Adrenal gland (tissue), 12 donors: ENCODE results near the gene GLP2R. TPM values are rescaled to one million over a fixed set of nuclear protein-coding genes. Genes with fewer than 3 reads are reported as not detected.

Source experiments
- DNase-seq, 7 donors: peaks; one replicate each; pipeline ENCODE4 v3.0.0-alpha.2; 2019 to 2020
- H3K27ac ChIP-seq, 5 donors: fragments of 200-600 bp; sonication (generic) in 4 of 5; 1 replicate in 3 of 5; 2 replicates in 2 of 5; pipeline versions ENCODE4 v1.5.1 to v1.8.0; 2016 to 2020; ENCODE audit warnings: mild to moderate bottlenecking in 1 of 5
- H3K27me3 ChIP-seq: fragments of 200-600 bp; 2 replicates; pipeline ENCODE4 v1.8.0; 2021
- H3K36me3 ChIP-seq, 2 donors: fragments of 200-600 bp; replicated peaks in 1 of 2; 1 replicate in 1 of 2; 2 replicates in 1 of 2; pipeline versions ENCODE4 v1.5.1 to v1.8.0; 2018 to 2022
- H3K4me1 ChIP-seq, 2 donors: fragments of 200-600 bp; replicated peaks in 1 of 2; 1 replicate in 1 of 2; 2 replicates in 1 of 2; pipeline versions ENCODE4 v1.5.1 to v1.8.0; 2018 to 2021
- H3K4me3 ChIP-seq, 4 donors: fragments of 200-600 bp; sonication (generic) in 3 of 4; one replicate each; pipeline ENCODE4 v1.5.1; 2016 to 2018
- H3K9me3 ChIP-seq, 3 donors: fragments of 200-600 bp; sonication (generic) in 1 of 3; replicated peaks in 1 of 3; 1 replicate in 2 of 3; 2 replicates in 1 of 3; pipeline versions ENCODE4 v1.5.1 to v1.8.0; 2016 to 2021
- POLR2A ChIP-seq, 2 donors: fragments of 450-650 bp; IDR thresholded peaks; one replicate each; pipeline ENCODE4 v1.6.1; 2017; ENCODE audit warnings: antibody characterized with exemption in 2 of 2, mild to moderate bottlenecking in 2 of 2, moderate library complexity in 1 of 2
- WGBS, 4 donors: extraction: QIAGEN DNeasy Blood & Tissue Kit in 2 of 4; methylation state at CpG; one replicate each; pipeline versions ENCODE4 v1.1.5 to v1.1.7; 2013 to 2017; 5-methylcytosine and 5-hydroxymethylcytosine counted together
- intact Hi-C, 2 donors: fragments of 100-400 bp; cut with DNase I; formaldehyde crosslinking; loops; one replicate each; pipeline versions ENCODE4 v1.14.1 to v1.15.0; 2022 to 2023
- polyA plus RNA-seq, 3 donors: library from polyadenylated mRNA; stranded (reverse); fragments of 200-250 nt in 2 of 3; fragments of 350-450 nt in 1 of 3; fragmentation: Illumina TruSeq in 1 of 3; extraction: RNeasy Lipid Tissue Mini Kit (QIAGEN cat#74804) in 1 of 3; gene quantifications; one replicate each; pipeline ENCODE4 v1.2.3, GENCODE V29; 2013 to 2014
- total RNA-seq, 9 donors: library from RNA; depleted of rRNA in 4 of 9; stranded (reverse); fragments of >200 nt in 4 of 9; fragments of 120-200 nt in 1 of 9; fragmentation: NEBNext Ultra II Directional in 1 of 9; extraction: Animal tissue kit (Norgen Biotek cat#: 25700) in 1 of 9; gene quantifications; one replicate each; pipeline versions ENCODE4 v1.1.0 to v1.2.4, GENCODE V29; 2013 to 2023
- TF ChIP-seq, protein P1 (sequence below), 6 experiments: fragments of 450-650 bp in 4 of 6; fragments of 200-600 bp in 2 of 6; sonication (generic) in 1 of 6; IDR thresholded peaks; 1 replicate in 5 of 6; 2 replicates in 1 of 6; pipeline versions ENCODE4 v1.5.1 to v1.8.0; 2016 to 2021; ENCODE audit warnings: antibody characterized with exemption in 6 of 6, mild to moderate bottlenecking in 2 of 6, moderate library complexity in 1 of 6
- donor health status: healthy with polysubstance abuse.
- donor health status: Bipolar disorder and iron deficiency.
- donor health status: DM: yes; HTN: yes; CAD: no.
- donor health status: DM: no; HTN: no; CAD: no.
- donor health status: DM: no; HTN: no; CAD: no.
- donor health status: DM: yes; HTN: yes; CAD: no.

GLP2R gene
- total and polyA plus RNA-seq, 12 donors = 0.07 to 1.2 (median 0.35) TPM; not detected in 1

- intact Hi-C loops = no loop called here
- whole genome bisulfite sequencing, 4 donors = 66 to 82% (median 80%) methylated on average over 8 of the region's 8 CpGs
Observed at GRCh38 chr17:9878786-9879525, 53.2 kb downstream of the GLP2R start.

DNA sequence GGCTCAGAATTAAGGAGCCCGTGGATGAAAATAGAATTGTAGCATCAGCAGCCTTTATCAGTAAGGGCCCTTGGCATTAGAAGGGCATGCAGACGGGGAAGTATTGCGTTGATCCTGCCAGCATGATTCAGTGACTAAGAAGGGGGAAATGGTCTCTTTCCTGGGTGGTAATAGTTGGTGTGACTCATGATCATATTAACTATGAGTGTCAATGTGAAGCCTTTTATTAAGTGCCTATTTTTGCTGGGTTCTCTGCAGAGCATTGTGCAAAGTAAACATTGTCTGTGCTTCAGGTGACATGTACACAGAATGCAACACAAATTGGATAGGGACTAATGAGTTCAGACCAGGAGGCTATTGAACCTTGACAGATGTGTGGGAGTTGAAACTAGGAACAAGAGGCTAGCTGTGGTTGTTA, 54.9 kb downstream of the GLP2R start:
- Histone ChIP-seq H3K27ac (no peak overlapping the region), H3K4me3 (no peak overlapping the region), H3K4me1 (no peaks in the 10 kb centered on the region), H3K27me3 (no peaks in the 10 kb centered on the region), H3K36me3 (no peaks in the 10 kb centered on the region), H3K9me3 (peaks cover 0 to 11% (median 0%) of the 10 kb centered on the region in 3 donors)
- DNase-seq = peak in 2 of 7 donors; percentile 33 to 46
- WGBS, 4 donors = 50 to 67% (median 66%) methylated on average over 3 of the region's 3 CpGs
- no peak for TF ChIP-seq POLR2A (IDR thresholded peaks at IDR 0.05)
- TF ChIP-seq, protein P1, sequence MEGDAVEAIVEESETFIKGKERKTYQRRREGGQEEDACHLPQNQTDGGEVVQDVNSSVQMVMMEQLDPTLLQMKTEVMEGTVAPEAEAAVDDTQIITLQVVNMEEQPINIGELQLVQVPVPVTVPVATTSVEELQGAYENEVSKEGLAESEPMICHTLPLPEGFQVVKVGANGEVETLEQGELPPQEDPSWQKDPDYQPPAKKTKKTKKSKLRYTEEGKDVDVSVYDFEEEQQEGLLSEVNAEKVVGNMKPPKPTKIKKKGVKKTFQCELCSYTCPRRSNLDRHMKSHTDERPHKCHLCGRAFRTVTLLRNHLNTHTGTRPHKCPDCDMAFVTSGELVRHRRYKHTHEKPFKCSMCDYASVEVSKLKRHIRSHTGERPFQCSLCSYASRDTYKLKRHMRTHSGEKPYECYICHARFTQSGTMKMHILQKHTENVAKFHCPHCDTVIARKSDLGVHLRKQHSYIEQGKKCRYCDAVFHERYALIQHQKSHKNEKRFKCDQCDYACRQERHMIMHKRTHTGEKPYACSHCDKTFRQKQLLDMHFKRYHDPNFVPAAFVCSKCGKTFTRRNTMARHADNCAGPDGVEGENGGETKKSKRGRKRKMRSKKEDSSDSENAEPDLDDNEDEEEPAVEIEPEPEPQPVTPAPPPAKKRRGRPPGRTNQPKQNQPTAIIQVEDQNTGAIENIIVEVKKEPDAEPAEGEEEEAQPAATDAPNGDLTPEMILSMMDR (IDR thresholded peaks at IDR 0.05) = no peak
- intact Hi-C loops = no loop called here

More at GRCh38 chr17:9878786-9879525, 53.2 kb downstream of the GLP2R start:
- H3K27ac ChIP-seq = no peak overlapping the region
- H3K4me1 ChIP-seq = no peaks in the 10 kb centered on the region
- peaks cover 0 to 9% (median 0%) of the 10 kb centered on the region in 3 donors for H3K9me3 ChIP-seq
- H3K36me3 ChIP-seq = no peaks in the 10 kb centered on the region
- no peak for TF ChIP-seq POLR2A (IDR thresholded peaks at IDR 0.05)
- TF ChIP-seq, protein P1 (IDR thresholded peaks at IDR 0.05) = no peak
- H3K4me3 ChIP-seq = no peak overlapping the region
- DNase-seq = no peak
- no peaks in the 10 kb centered on the region for H3K27me3 ChIP-seq

DNA sequence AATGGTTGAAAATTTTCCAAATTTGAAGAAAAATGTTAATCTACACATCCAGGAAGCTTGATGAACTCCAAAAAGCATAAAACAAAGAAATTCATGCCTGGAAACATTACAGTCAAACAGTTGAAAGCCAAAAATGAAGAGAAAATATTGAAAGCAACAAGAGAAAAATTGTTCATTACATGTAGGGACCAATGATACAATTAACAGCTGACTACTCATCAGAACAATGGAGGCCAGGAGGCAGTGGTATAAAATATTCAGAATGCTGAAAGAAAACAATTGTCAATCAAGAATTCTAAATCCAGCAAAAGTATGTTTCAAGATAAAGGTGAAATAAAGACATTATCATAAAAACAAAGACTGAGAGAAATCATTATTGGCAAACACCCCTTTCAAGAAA, 57.7 kb downstream of the GLP2R start:
- intact Hi-C loops = no loop called here
- Histone ChIP-seq H3K36me3 (no peaks in the 10 kb centered on the region), H3K27ac (no peak overlapping the region), H3K27me3 (no peaks in the 10 kb centered on the region), H3K9me3 (peaks cover 0 to 11% (median 0%) of the 10 kb centered on the region in 3 donors), H3K4me1 (no peaks in the 10 kb centered on the region), H3K4me3 (no peak overlapping the region)
- TF ChIP-seq, protein P1 (IDR thresholded peaks at IDR 0.05) = no peak
- no peak for TF ChIP-seq POLR2A (IDR thresholded peaks at IDR 0.05)
- DNase-seq = no peak

DNA sequence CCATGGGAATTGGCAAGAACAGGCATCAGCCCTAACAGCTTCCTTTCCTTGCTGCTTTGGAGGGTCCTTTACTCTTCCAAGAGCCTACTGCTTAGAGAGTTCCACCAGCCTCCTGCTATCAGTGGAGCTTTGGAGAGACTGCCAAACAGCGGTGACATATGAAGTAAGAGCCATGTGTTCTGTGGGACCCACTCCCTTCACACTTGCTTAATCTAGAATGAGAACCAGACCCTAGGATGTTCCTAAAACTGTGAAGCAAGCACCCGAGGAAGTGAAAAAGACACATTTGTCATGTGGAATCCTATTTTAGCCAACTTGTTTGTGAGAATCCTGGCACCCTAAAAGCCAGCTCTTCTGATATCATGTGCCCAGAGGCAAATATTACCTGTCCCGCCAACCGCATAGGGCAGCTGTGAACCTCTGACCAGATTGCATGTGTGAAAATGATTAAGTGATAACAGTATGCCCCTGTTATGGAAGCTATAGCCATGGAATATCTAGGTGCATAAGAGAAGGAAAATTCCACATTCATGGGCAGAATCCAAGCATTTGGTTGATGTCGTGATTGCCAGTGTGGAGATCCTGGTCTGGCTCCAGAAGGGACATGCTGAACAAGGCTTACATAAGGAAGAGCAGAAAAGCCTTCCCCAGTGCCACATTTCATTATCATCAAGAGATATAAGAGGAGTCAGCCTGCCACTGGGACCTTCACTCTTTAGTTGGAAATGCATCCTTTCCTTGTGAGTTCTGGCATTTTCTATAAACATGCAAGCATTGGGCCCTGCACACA, 60.6 kb downstream of the GLP2R start:
- WGBS, 4 donors = 61 to 80% (median 78%) methylated on average over 5 of the region's 5 CpGs
- intact Hi-C loops = no loop called here

More for the DNA sequence above, 60.6 kb downstream of the GLP2R start:
- no peaks in the 10 kb centered on the region for H3K4me1 ChIP-seq
- H3K27ac ChIP-seq = no peak overlapping the region
- DNase-seq = peak in 1 of 7 donors; percentile 11
- peaks cover 0 to 11% (median 0%) of the 10 kb centered on the region in 3 donors for H3K9me3 ChIP-seq
- H3K4me3 ChIP-seq = no peak overlapping the region
- TF ChIP-seq POLR2A (IDR thresholded peaks at IDR 0.05) = no peak
- TF ChIP-seq, protein P1 (IDR thresholded peaks at IDR 0.05) = no peak
- H3K36me3 ChIP-seq = no peaks in the 10 kb centered on the region
- H3K27me3 ChIP-seq = no peaks in the 10 kb centered on the region
